Left renal pelvis (tissue), 4 donors: ENCODE data around the gene MMD2. TPM values are rescaled to one million over a fixed set of nuclear protein-coding genes. Genes with fewer than 3 reads are reported as not detected.
"Not testable (repeated sequence)": the region's sequence is repeated elsewhere in the genome, so short reads cannot be mapped to it uniquely, and the experiment has no call there.

Experiments used
- DNase-seq, 4 donors: peaks; one replicate each; pipeline ENCODE4 v3.0.0-alpha.2; 2013; ENCODE audit warnings: low read depth in 4 of 4, low spot score in 3 of 4
- polyA plus RNA-seq, 4 donors: library from polyadenylated mRNA; unstranded; fragments of 120-200 nt; gene quantifications; one replicate each; pipeline ENCODE4 v1.2.1, GENCODE V29; 2013; ENCODE audit not compliant: insufficient read length in 4 of 4

The MMD2 gene
- polyA plus RNA-seq, 4 donors, result 0.06 to 0.18 (median 0.11) TPM

- no peak for DNase-seq
Measured at GRCh38 chr7:4904346-4904745, 54.6 kb downstream of the MMD2 start.

- no peak for DNase-seq
Measured at GRCh38 chr7:4895766-4896165, 63.2 kb downstream of the MMD2 start.

GRCh38 chr7:4894482-4894881 is 64.5 kb downstream of the MMD2 start:
- DNase-seq, result no peak

GRCh38 chr7:4893929-4894475 is 65.0 kb downstream of the MMD2 start:
- no peak for DNase-seq

GRCh38 chr7:4893188-4893587 is 65.8 kb downstream of the MMD2 start:
- not testable (repeated sequence) for DNase-seq

- not testable (repeated sequence) for DNase-seq
Measured at GRCh38 chr7:4891522-4891921, 67.5 kb downstream of the MMD2 start.

- DNase-seq, result no peak
Measured at GRCh38 chr7:4889682-4890081, 69.3 kb downstream of the MMD2 start.

- DNase-seq, result no peak
Measured at GRCh38 chr7:4888161-4888560, 70.8 kb downstream of the MMD2 start.

- no peak for DNase-seq
Measured at GRCh38 chr7:4886671-4887070, 72.3 kb downstream of the MMD2 start.

- no peak for DNase-seq
Measured at GRCh38 chr7:4885317-4885807, 73.6 kb downstream of the MMD2 start.

GRCh38 chr7:4884164-4884563 is 74.8 kb downstream of the MMD2 start:
- no peak for DNase-seq

- peak; percentile 46 to 74 (median 66) for DNase-seq
Measured at GRCh38 chr7:4883372-4884144, 75.4 kb downstream of the MMD2 start, which contains the start of gene RADIL. Gene RADIL (minus strand): TSS chr7:4883716. CDS start chr7:4878139, 5,577 bp downstream.

GRCh38 chr7:4883033-4883371 is 76.0 kb downstream of the MMD2 start:
- no peak for DNase-seq

- no peak for DNase-seq
Measured at GRCh38 chr7:4882169-4883032, 76.6 kb downstream of the MMD2 start.

GRCh38 chr7:4880218-4880617 is 78.8 kb downstream of the MMD2 start:
- DNase-seq, result no peak

- no peak for DNase-seq
Measured at GRCh38 chr7:4879396-4880081, 79.4 kb downstream of the MMD2 start.

- no peak for DNase-seq
Measured at GRCh38 chr7:4878336-4879335, 80.4 kb downstream of the MMD2 start.

GRCh38 chr7:4876586-4876985 is 82.4 kb downstream of the MMD2 start:
- DNase-seq, result no peak

- no peak for DNase-seq
Measured at GRCh38 chr7:4875391-4875790, 83.6 kb downstream of the MMD2 start.
